ENCODE measurements around the gene LRP1B.
"Not testable (repeated sequence)": the region's sequence is repeated elsewhere in the genome, so short reads cannot be mapped to it uniquely, and the experiment has no call there.

LRP1B gene

DNA sequence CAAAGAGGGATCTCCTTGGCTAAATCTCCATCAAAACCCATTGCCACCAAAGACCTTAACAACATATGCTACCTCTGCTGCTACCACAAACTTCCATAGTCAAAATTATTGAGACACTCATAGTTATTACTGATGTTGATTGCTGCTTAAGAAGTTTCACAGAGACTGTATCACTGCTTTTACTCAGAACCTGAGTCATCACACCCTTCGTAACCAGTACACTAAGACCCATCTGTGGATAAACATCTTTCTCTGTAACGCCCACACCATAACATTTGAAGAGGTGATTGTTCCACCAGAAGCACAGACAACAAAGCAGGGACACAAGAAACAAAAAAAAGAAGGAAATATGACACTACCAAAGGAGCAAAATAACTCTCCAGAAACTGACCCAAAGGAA, 1563.1 kb downstream of the LRP1B start:
- no peak for DNase-seq

GRCh38 chr2:140565756-140566155, 1565.1 kb downstream of the LRP1B start:
- DNase-seq, result no peak

- no peak for DNase-seq
Observed at GRCh38 chr2:140555701-140556100, 1575.1 kb downstream of the LRP1B start.

DNA sequence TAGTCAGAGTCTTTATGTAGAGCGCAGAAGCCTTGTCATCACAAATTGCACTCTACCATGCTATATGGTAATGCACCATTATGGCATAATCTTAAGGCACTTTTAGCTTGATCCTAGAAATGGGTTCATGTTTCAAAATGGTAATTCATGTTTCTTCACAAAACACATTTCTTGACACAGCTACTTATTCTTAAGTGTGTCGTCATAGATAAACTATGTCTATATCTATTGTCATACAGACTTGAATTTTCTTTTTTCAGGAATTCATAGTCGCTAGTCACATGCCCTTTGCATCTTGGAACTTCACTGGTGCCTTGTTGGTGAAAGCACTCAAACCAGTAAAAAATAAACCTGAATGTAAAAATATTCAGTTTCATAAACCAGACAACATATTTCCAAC, 1578.2 kb downstream of the LRP1B start:
- no peak for DNase-seq

DNA sequence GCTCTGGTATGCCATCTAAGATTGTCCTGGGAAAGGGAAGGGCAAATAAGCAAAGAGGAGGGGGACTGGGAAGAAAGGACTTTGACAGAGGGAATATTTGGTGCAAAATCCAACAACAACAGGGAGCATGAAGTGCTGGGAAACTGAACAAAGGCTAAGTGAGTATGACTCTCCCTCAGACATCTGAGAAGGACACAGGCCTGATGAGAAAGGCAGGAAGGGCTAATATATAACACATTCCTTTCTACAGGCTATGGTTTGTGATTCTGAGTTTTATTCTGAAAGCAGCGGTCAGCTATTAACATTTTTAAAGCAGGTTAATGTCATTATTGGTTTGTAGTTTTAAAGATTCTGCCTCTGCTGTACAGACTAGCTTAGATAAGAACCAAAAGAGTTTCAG, 1579.5 kb downstream of the LRP1B start:
- DNase-seq, result no peak

GRCh38 chr2:140550821-140551220, 1580.0 kb downstream of the LRP1B start:
- DNase-seq, result no peak

- not testable (repeated sequence) for DNase-seq
Observed at GRCh38 chr2:140544769-140545168, 1586.0 kb downstream of the LRP1B start.

- no peak for DNase-seq
Observed at GRCh38 chr2:140542627-140543026, 1588.2 kb downstream of the LRP1B start.

DNA sequence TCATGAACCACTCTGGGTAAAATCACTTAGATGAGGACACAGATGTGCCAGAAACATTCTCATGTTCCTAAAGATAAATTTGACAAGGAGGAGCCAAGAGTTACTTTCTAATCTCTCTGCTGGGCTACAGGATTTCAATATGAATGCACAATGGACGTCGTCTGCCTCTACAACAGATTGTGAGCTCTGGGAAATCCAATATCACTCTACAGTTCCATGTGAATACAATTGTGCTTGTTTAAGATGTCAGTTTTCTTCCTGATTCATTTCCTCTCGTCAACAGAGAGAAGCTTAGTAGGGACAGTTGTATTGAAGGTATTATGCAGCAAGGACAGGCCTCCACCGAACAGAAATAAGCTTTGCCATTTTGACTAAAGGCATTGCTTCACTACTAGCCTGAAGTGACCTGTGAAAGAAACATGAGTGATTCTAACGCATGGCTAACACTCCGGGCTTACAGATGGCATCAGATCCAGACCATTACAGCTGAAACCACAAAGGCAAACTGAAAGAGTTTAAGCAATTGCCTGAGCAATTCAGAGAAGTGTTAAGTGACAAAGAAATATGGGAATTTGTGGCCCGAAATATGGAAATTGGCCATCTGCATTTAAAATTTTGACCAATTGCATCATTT, 1591.5 kb downstream of the LRP1B start:
- no peak for DNase-seq

DNA sequence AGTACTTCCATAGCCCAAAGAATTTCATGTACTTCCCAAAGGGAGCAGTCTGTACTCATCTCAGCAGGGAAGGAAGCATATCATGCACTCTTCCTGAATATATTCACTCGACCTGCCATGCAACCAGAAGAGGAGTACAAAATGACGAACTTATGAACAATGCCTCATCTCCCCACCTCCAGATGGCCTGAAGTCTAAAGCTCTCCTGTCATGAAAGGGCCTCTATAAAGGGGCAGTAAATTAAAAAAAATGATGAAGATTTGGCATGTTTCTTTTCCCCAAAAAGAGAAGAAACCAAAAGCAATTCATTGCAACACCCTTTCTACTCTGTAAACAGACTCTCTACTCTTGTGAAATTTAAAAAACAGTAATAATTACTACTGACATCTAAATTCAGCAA, 1601.1 kb downstream of the LRP1B start:
- DNase-seq, result no peak

DNA sequence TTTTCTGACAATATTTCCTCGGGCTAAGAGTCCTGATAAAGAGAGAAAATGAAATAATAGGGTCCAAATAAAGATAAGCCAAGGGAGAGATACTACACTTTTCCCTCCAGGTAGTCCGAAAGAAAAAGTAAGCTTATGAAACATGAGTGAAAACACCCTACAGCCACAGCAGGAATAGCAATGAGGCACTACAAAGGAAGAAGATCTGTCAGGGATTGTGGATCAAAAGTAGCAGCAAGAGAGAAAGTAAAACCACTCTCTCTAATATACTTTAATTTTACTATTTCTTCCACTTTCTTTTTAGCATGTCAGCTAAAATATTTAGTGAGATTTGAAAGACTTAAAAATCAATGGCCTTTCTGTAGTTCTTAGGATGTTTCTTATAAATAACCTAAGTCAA, 1601.8 kb downstream of the LRP1B start:
- no peak for DNase-seq

GRCh38 chr2:140526575-140526974, 1604.2 kb downstream of the LRP1B start:
- no peak for DNase-seq

DNA sequence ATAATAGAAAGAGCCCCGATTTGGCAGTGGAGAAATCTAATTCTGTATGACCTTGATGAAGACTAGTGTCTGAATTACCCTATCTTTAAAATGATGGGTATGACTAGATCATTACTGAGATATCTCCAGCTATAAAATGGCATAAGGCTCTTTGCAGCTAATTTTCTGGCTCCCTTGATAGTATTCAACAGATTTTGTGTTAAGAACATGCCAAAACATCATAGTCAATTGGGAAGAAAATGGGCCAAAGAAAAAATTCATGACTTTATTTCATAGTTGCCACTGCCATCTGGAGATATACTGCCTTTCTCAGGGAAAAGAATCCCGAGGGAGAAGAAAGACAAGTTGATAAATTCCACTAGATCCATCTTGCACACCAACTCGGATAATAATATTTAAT, 1618.7 kb downstream of the LRP1B start:
- DNase-seq, result no peak

DNA sequence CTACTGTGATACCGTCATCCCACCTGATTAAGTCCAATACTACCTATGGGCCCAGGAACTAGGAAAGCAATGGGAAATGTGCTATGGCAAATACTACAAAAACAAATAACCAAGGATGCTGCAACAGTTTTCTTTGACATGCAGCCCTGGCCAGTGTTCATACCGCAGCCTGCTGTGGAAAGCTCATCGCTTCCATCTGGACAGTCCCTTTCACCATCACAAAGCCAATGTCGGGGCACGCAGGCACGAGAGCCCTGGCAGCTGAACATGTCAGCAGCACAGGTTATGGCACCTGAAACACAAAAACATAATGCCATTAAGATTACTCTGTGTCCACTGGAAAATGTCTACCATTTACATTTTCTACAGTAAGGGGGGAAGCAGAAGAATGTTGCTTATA, 1621.1 kb downstream of the LRP1B start:
- no peak for DNase-seq

DNA sequence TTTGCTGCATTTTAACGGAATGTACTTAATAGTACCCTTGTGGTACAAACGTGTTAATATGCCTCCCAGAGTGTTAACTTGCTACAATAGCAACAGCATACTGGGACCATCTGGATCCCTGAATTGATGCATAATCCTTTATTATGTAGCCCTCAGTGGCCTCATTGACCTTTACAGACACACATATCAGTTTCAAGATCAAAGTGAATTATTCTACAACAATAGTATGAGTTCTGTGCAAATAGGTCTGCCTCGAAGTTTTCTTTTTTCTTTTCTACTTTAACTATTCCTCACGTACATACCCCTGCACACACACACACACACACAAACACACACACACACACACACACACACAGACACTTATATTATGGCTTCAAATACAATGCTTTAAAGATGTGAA, 1622.1 kb downstream of the LRP1B start:
- DNase-seq, result no peak

GRCh38 chr2:140506606-140507005, 1624.2 kb downstream of the LRP1B start:
- DNase-seq, result no peak

GRCh38 chr2:140504601-140505000, 1626.2 kb downstream of the LRP1B start:
- no peak for DNase-seq

- no peak for DNase-seq
Observed at GRCh38 chr2:140502951-140503630, 1627.7 kb downstream of the LRP1B start.

GRCh38 chr2:140498360-140498759, 1632.5 kb downstream of the LRP1B start:
- DNase-seq, result no peak

GRCh38 chr2:140496714-140497113, 1634.1 kb downstream of the LRP1B start:
- no peak for DNase-seq

GRCh38 chr2:140491876-140492275, 1638.9 kb downstream of the LRP1B start:
- DNase-seq, result no peak

GRCh38 chr2:140489193-140489592, 1641.6 kb downstream of the LRP1B start:
- DNase-seq, result no peak

DNA sequence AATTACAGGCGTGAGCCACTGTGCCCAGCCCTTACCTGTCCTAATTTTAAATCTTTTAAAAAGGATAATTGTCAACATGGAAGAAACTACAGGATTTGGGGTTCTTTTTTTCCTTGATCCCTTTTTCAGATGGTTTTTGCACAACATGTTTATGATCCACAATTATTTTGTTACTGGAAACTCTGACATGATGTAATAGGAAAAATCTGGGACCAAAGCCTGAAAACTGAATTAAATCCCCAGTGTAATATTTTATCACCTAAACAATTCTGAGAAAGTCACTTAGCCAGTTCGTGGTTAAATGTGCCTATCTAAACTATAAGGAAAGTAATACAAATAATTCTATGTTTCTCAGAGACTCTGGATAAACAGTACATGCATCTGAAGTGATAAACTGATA, 1649.7 kb downstream of the LRP1B start:
- no peak for DNase-seq

DNA sequence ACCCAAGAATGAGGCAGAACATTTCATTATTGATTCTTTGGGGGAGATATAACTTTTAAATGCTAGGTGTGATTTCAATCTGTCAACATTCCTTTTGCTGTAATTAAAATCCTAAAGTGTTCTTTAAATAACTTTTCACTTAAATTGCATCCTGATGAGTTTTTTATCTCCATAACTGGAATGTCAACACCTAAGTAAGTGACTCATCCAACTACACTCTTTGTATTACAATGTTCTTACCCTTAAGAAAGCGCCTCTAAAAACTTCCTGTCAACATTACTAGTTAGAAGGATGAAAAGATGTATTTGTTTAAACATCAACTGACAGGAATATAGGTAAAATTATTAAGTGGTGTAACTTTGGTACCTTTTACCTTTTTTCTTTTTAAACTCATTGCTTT, 1657.0 kb downstream of the LRP1B start:
- no peak for DNase-seq

DNA sequence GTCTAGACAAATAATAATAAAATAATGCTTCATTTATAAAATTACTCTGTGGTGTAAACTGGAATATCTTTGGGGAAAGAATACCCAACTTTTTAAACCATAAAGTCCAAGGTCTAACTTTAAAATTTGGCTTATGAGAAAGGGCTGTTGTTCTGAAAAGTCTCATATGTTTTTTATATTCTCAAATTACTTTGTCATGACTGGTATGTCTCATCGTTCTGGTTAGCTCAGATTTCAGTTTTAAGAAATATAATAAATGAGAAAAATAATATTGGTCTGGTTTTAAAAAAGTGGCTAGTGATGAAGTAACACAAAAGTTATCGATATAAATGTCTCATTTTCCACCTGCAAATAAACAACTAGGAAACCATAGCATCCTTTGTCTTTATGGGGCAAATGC, 1658.1 kb downstream of the LRP1B start:
- no peak for DNase-seq

Measured in inflammatory macrophage treated with lipopolysaccharide for 4 hours (primary cell).